GM20000 (cell line): ENCODE data around the gene CDK5RAP2.

Experiments used
- DNase-seq: peaks from one replicate; pipeline ENCODE4 v3.0.0; 2012; ENCODE audit warnings: low spot score
- CTCF ChIP-seq: IDR thresholded peaks from 2 replicates; pipeline ENCODE4 v1.5.1; 2012; ENCODE audit warnings: mild to moderate bottlenecking, control low read depth; ENCODE audit errors: extremely low read depth, missing control alignments

The CDK5RAP2 gene

GRCh38 chr9:120449566-120449965 is 130.4 kb downstream of the CDK5RAP2 start:
- TF ChIP-seq CTCF, result no peak
- no peak for DNase-seq

GRCh38 chr9:120447959-120448500 is 131.9 kb downstream of the CDK5RAP2 start:
- no peak for DNase-seq
- no peak for TF ChIP-seq CTCF

GRCh38 chr9:120446671-120447070 is 133.3 kb downstream of the CDK5RAP2 start:
- DNase-seq, result no peak
- no peak for TF ChIP-seq CTCF

GRCh38 chr9:120443976-120444375 is 136.0 kb downstream of the CDK5RAP2 start:
- no peak for DNase-seq
- TF ChIP-seq CTCF, result no peak

- TF ChIP-seq CTCF, result no peak
- DNase-seq, result no peak
These were observed 136.5 kb downstream of the CDK5RAP2 start for GRCh38 chr9:120443489-120443888.

GRCh38 chr9:120442308-120442995 is 137.5 kb downstream of the CDK5RAP2 start:
- no peak for TF ChIP-seq CTCF
- DNase-seq, result no peak

- no peak for DNase-seq
These were observed 138.3 kb downstream of the CDK5RAP2 start for GRCh38 chr9:120441426-120442307.

More at GRCh38 chr9:120441426-120442307, 138.3 kb downstream of the CDK5RAP2 start:
- TF ChIP-seq CTCF, result no peak
